GM08714 (cell line): ENCODE results near the gene SLC22A23.
A peak's percentile ranks its signal among the peaks of the same experiment; 100 is the strongest.

ENCODE experiments used
- H3K4me3 ChIP-seq: fragments of 200-500 bp; sonication (Bioruptor generic); 2 replicates; pipeline ENCODE4 v1.5.1; 2014; ENCODE audit warnings: mild to moderate bottlenecking, low read length, inconsistent platforms
- ZNF274 ChIP-seq: IDR thresholded peaks from 2 replicates; pipeline ENCODE4 v1.6.1; 2012; ENCODE audit warnings: mild to moderate bottlenecking, low read depth, low read length

The SLC22A23 gene

GRCh38 chr6:3456898-3457709 lies at the start of gene SLC22A23:
Gene SLC22A23 (minus strand): TSS chr6:3457050. CDS start chr6:3456559, 491 bp downstream.
- TF ChIP-seq ZNF274 = no peak
- peak within 1 kb of the TSS; percentile 22 for H3K4me3 ChIP-seq

- no peak overlapping the region for H3K4me3 ChIP-seq
- no peak for TF ChIP-seq ZNF274
Observed at GRCh38 chr6:3506200-3506599, 49.4 kb upstream of the SLC22A23 start.

GRCh38 chr6:3504938-3505805 lies 48.3 kb upstream of the SLC22A23 start:
- no peak for TF ChIP-seq ZNF274
- no peak overlapping the region for H3K4me3 ChIP-seq

GRCh38 chr6:3504354-3504753 lies 47.5 kb upstream of the SLC22A23 start:
- H3K4me3 ChIP-seq = no peak overlapping the region
- TF ChIP-seq ZNF274 = no peak

GRCh38 chr6:3501826-3502500 lies 45.1 kb upstream of the SLC22A23 start:
- TF ChIP-seq ZNF274 = no peak
- no peak overlapping the region for H3K4me3 ChIP-seq

GRCh38 chr6:3500262-3501014 lies 43.6 kb upstream of the SLC22A23 start:
- no peak for TF ChIP-seq ZNF274
- no peak overlapping the region for H3K4me3 ChIP-seq

GRCh38 chr6:3499603-3500002 lies 42.8 kb upstream of the SLC22A23 start:
- H3K4me3 ChIP-seq = no peak overlapping the region
- no peak for TF ChIP-seq ZNF274

GRCh38 chr6:3496395-3496794 lies 39.5 kb upstream of the SLC22A23 start:
- H3K4me3 ChIP-seq = no peak overlapping the region
- TF ChIP-seq ZNF274 = no peak

GRCh38 chr6:3494391-3495100 lies 37.7 kb upstream of the SLC22A23 start:
- H3K4me3 ChIP-seq = no peak overlapping the region
- TF ChIP-seq ZNF274 = no peak

GRCh38 chr6:3490625-3490980 lies 33.8 kb upstream of the SLC22A23 start:
- no peak overlapping the region for H3K4me3 ChIP-seq
- TF ChIP-seq ZNF274 = no peak

GRCh38 chr6:3489961-3490624 lies 33.2 kb upstream of the SLC22A23 start:
- H3K4me3 ChIP-seq = no peak overlapping the region
- TF ChIP-seq ZNF274 = no peak

- TF ChIP-seq ZNF274 = no peak
Observed at GRCh38 chr6:3489027-3489757, 32.3 kb upstream of the SLC22A23 start.

GRCh38 chr6:3484946-3485345 lies 28.1 kb upstream of the SLC22A23 start:
- no peak for TF ChIP-seq ZNF274
- H3K4me3 ChIP-seq = no peak overlapping the region

More at GRCh38 chr6:3489027-3489757, 32.3 kb upstream of the SLC22A23 start:
- H3K4me3 ChIP-seq = no peak overlapping the region
